Testis (tissue), 2 donors: ENCODE results near the gene CACNA2D4.

Experiments
- CTCF ChIP-seq, 3 experiments: fragments of 450-650 bp in 2 of 3; fragments of 200-600 bp in 1 of 3; sonication (generic) in 1 of 3; IDR thresholded peaks; one replicate each; pipeline ENCODE4 v1.5.1; 2016 to 2019; ENCODE audit warnings: antibody characterized with exemption in 3 of 3, mild to moderate bottlenecking in 2 of 3, moderate library complexity in 1 of 3
- POLR2A ChIP-seq: fragments of 450-650 bp; IDR thresholded peaks from one replicate; pipeline ENCODE4 v1.6.1; 2017; ENCODE audit warnings: antibody characterized with exemption, mild to moderate bottlenecking, moderate library complexity

GRCh38 chr12:1928439-1929121, 10.1 kb upstream of the CACNA2D4 start:
- TF ChIP-seq CTCF (IDR thresholded peaks at IDR 0.05) (no peak), POLR2A (no peak)
